Renal cortex interstitium (tissue), 11 donors: ENCODE measurements around the gene WASF2. TPM values are rescaled to one million over a fixed set of nuclear protein-coding genes. Genes with fewer than 3 reads are reported as not detected.
"Not testable (repeated sequence)": the region's sequence is repeated elsewhere in the genome, so short reads cannot be mapped to it uniquely, and the experiment has no call there.

ENCODE experiments used
- DNase-seq, 11 donors: peaks; one replicate each; pipeline ENCODE4 v3.0.0-alpha.2; 2013; ENCODE audit warnings: low read depth in 9 of 11, low spot score in 4 of 11; ENCODE audit errors: extremely low read depth in 1 of 11
- polyA plus RNA-seq, 3 donors: library from polyadenylated mRNA; unstranded; fragments of 120-200 nt; gene quantifications; one replicate each; pipeline ENCODE4 v1.2.1, GENCODE V29; 2013; ENCODE audit not compliant: insufficient read length in 3 of 3

Gene WASF2
- polyA plus RNA-seq, 3 donors = 124 to 151 (median 135) TPM

- DNase-seq = no peak
Observed at GRCh38 chr1:27506703-27507102, 16.7 kb upstream of the WASF2 start.

- no peak for DNase-seq
Observed at GRCh38 chr1:27505420-27505680, 15.4 kb upstream of the WASF2 start.

GRCh38 chr1:27504588-27505419 lies 14.8 kb upstream of the WASF2 start:
- peak in 6 of 11 donors; percentile 77 to 87 (median 80) for DNase-seq

DNA sequence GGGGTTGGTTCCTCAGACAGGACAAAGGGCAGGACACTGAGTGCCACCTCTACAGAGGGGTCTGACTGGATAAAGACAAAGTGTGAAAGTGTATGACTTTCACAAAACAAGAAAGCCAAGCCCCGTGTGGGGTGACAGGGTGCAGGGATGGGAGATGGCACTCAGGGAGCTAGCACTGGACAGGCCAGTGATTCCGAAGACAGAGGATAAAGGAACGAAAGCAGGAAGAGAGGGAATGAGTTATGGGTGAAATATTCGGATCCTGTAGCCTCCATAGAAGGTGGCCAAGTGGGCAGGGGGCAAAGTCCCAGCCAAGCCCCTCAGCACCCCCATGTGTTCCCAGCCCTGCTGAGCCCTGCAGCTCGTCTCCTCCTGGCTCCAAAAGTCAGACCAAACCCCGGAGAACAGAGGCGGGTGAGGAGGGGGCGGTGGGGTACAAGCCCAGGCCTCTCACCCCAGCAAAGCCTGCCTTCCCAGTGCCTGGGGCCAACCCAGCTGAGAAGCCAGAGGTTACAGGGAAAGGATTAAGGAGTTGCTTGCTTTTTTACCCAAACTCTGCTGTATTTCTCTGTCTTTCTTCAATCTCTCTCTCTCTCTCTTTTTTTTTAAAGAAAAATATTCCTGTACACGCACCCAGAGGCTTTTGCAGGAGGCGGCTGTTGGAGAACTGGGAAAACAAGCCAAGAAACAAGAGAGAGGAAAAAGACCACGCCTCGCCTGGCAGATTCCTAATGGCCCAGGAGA lies 14.0 kb upstream of the WASF2 start:
- DNase-seq = no peak

- DNase-seq = no peak
Observed at GRCh38 chr1:27503033-27503432, 13.1 kb upstream of the WASF2 start.

- DNase-seq = not testable (repeated sequence)
Observed at GRCh38 chr1:27501159-27501558, 11.2 kb upstream of the WASF2 start.

DNA sequence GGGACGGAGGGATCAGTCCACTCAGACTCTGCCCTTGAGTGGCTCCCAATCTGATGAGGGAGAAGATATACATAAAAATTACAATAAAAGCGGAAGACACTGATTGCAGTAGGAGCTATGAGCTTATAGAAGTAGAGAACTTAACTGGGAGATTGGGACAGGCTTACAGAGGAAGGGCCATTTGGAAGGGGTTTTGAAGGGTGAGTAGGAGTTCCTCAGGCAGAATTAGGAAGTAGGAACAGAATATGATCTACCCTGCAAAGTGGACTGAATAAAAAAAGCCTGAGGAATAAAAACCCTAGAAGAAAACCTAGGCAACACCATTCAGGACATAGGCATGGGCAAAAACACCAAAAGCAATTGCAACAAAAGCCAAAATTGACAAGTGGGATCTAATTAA lies 9.2 kb upstream of the WASF2 start:
- no peak for DNase-seq

DNA sequence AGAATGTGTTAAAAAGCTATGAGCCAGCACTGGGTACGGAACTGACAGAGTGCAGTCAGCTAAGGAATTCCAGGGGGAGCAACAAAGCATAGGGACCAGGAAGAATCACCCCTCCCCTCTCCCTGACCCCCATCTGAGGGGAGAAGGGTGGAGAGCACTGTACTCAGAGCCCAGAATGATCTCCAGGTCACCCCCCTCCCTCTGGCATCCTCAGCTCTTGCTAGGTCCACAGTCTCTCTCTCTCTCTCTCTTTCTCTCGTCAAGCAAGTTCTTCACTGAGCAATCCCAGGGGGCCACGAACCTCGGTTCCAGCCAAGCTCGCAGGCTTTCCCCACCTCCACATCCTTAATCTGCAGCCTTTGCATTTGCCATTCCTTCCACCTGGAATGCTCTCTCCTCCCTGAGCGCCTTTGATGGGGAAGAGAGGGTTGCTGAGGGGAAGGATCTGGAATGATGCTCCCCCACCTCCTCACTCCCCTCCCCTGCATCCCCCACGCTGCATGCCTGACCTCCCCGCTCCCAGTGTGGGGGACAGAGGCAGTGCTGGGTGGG lies 6.7 kb upstream of the WASF2 start:
- peak in 4 of 11 donors; percentile 53 to 85 (median 82) for DNase-seq

DNA sequence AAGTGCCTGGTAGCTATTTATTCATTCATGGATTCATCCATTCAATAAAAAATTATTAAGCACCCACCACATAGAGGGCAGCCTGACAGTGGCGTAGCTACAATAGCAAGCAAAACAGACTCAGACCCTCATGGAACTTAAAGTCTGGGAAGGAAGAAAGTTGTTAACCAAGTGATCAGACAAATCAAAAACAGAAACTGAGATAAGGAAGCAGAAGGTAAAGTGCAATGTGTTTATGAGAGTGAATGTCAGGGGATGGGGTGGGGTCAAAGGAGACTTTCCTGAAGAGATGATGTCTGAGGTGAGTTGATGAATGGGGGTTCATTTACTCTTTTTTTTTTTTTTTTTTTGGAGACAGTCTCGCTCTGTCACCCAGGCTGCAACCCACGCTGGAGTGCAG lies 2.8 kb upstream of the WASF2 start:
- DNase-seq = no peak

GRCh38 chr1:27491748-27492700 lies 2.1 kb upstream of the WASF2 start:
- no peak for DNase-seq

GRCh38 chr1:27489501-27489972 lies 430 bp downstream of the WASF2 start:
- DNase-seq = no peak

DNA sequence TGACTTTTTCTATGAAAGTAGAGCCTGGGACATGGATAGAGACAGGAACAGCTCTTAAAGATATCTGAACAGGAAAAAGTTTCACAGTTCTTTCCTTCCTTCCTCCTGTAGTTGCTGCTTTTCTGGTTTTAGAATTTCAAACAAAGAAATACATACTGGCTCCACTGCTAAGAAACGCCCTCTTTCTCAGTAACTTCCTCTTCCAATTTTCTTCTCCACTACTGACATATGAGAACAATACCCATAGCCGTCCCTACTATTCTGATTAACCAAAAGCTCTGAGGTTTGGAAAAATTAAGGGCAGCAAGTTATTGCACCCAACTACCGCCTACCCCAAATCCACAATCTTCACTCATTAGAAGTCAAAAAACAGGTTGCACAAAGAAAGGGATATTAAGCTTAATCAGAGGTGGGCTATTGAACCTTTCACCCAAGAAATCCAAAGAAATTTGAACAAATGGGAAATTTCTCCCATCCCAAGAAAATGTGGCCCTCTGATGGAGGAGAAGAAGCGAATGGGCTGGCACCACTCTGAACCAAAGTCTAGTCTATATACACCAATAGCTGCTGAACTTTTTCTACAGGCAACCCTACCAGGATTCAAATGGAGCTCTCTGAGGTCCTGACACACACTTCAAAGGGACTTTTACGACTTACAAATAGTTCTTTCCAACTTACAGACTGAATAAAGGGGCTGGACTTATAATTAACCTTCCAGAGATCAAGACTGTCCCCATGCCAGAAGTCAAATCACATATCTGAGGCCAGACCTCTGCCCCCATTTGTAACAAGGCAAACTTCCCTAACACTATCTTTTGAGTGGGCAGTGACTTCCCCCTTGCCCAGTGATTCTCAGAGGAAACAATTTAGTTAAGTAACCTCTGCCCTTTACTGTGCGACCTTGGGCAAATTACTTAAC lies 1.7 kb downstream of the WASF2 start:
- no peak for DNase-seq

GRCh38 chr1:27485363-27485762 lies 4.6 kb downstream of the WASF2 start:
- no peak for DNase-seq

GRCh38 chr1:27483659-27484058 lies 6.3 kb downstream of the WASF2 start:
- no peak for DNase-seq

GRCh38 chr1:27481994-27482620 lies 7.9 kb downstream of the WASF2 start:
- DNase-seq = no peak

GRCh38 chr1:27478098-27478497 lies 11.9 kb downstream of the WASF2 start:
- no peak for DNase-seq

GRCh38 chr1:27476237-27476636 lies 13.7 kb downstream of the WASF2 start:
- DNase-seq = no peak

DNA sequence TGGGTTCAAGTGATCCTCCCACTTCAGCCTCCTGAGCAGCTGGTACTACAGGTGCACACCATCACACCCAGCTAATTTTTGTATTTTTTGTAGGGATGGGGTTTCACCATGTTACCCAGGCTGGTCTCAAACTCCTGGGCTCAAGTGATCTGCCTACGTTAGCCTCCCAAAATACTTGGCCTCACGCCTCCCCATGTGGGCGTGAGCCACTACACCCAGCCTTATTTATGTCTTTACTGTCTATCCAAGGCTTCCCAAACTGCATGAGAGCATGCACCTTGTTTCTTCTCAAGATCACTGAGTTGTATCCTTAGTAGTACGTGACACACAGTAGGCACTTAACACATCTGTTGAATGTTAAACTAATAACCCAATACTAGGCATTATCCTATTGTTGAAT lies 14.2 kb downstream of the WASF2 start:
- DNase-seq = no peak
